ENCODE measurements around the gene SLX1A. TPM values are rescaled to one million over a fixed set of nuclear protein-coding genes. Genes with fewer than 3 reads are reported as not detected.
A peak's percentile ranks its signal among the peaks of the same experiment; 100 is the strongest.
"Not testable (repeated sequence)": the region's sequence is repeated elsewhere in the genome, so short reads cannot be mapped to it uniquely, and the experiment has no call there.

Gene SLX1A
- total RNA-seq, 2 experiments from 2014 or later = 116 to 129 TPM

DNA sequence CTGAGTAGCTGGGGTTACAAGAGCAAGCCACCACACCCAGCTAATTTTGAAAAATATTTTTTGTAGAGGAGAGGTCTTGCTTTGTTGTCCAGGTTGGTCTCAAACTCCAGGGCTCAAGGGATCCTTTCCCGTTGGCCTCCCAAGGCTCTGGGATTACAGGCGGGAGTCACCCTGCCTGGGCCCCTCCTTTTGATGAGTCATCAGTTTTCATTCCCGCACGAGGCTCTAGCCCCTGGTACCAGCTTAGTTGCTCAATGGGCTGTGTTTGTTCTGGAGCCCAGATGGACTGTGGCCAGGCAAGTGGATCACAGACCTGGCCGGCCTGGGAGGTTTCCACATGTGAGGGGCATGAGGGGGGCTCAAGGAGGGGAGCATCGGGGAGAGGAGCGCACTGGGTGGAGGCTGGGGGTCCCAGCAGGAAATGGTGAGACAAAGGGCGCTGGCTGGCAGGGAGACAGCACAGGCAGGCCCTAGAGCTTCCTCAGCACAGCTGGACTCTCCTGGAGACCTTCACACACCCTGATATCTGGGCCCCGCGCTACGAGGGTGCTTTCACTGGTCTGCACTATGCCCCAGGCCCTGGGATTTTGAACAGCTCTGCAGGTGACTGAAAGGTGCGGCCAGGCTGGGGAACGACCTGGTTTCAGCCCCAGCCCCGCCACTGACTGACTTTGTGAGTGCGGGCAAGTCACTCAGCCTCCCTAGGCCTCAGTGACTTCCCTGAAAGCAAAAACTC lies 6.1 kb downstream of the SLX1A start:
- H3K27ac Mint-ChIP-seq; H3K4me1 Mint-ChIP-seq (ENCODE audit: low read depth); H3K36me3 Mint-ChIP-seq (ENCODE audit: low read depth); H3K4me3 Mint-ChIP-seq; H3K9me3 Mint-ChIP-seq; H3K27me3 Mint-ChIP-seq; DNase-seq; intact Hi-C loops (cut with micrococcal nuclease); POLR2A ChIA-PET; ATAC-seq; CTCF ChIA-PET: not testable (repeated sequence)

DNA sequence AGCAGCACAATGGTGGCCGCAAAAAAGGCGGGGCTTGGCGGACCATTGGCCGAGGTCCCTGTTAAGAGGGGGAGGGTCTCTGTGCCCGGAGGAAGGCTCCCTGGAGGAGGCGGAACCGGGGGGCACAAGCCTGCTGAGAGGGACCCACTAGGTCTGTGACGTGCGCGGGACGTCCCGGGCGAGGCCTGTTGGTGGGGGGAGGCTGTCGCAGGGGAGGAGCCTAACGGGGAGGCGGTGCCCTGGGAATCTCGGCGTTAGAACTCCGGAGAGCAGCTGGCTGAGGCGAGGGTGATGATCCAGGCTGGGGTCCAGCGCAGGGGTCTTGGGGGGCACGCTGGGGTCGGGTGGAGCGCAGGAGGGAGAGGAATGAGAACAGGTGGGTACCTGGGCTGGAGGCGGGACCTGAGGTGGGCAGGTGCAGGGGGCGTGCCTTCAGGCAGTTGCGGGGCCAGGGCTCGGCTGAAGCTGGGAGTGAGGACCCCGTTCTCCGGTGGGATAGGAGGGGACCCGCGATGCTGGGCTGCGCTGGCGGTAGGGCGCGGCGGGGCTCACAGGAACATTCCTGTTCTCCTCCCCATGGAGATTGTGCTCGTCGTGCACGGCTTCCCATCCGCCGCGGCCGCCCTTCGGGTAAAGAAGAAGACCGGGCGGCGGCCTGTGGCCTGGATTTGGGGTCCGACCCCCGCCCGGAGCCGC lies 12.0 kb downstream of the SLX1A start:
- H3K9me3 Mint-ChIP-seq; POLR2A ChIA-PET; H3K4me1 Mint-ChIP-seq (ENCODE audit: low read depth); H3K4me3 Mint-ChIP-seq; H3K36me3 Mint-ChIP-seq (ENCODE audit: low read depth); intact Hi-C loops (cut with micrococcal nuclease); H3K27me3 Mint-ChIP-seq; CTCF ChIA-PET; H3K27ac Mint-ChIP-seq: not testable (repeated sequence)
- DNase-seq (peak; percentile 1), ATAC-seq (peak; percentile 66)

DNA sequence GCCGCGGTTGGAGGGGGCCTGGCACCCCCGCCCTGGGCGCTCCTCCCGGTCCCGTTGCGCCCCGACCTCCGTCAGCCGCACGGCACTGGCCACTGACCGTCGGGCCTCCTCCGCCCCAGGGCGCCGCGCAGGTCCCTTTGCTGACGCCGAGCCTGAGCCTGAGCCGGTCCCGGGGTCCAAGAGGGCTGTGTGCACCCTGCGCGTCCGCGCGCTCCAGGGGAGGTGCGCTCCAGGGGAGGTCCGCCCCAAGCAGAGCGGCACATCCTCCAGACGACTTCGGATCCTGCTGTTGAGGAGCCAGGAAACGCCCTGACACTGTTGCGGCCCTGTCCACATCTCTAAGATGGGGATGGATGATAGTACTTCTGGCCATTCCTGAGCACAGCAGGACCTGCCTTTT lies 12.6 kb downstream of the SLX1A start:
- H3K4me1 Mint-ChIP-seq (ENCODE audit: low read depth); DNase-seq; H3K9me3 Mint-ChIP-seq; CTCF ChIA-PET; POLR2A ChIA-PET; H3K27ac Mint-ChIP-seq; H3K36me3 Mint-ChIP-seq (ENCODE audit: low read depth); intact Hi-C loops (cut with micrococcal nuclease); H3K27me3 Mint-ChIP-seq; H3K4me3 Mint-ChIP-seq: not testable (repeated sequence)
- ATAC-seq = peak; percentile 60

DNA sequence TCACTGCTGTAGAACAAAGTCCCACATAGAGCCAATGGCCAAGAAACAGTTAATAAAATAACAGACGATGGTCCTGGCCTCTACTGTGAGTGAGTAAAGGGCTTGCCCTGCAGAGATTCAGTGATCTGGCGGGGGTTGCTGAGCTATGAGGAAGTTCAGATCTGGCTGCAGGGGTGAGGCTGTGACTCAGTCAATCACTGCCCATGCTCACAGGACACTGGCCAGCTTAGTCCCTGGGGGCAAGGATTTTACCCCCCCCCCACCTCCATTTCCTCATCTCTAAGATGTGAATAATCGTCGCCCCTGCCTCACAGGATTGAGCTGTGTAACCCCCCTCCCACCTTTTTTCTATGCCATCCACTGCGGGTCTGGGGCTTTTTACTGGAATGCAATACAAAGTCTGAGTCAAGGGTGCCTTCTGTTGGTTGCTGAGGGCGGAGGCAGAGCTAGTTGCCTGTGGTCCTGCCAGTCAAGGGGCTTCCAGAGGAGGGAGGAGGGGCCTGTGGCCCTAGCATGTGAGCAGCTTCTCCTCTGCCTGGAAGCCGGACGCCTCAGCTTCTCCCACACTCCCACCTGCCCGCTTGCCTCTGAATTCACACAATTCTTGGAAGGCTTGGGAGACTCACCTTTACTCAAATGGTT lies 13.5 kb downstream of the SLX1A start:
- ATAC-seq = peak; percentile 54
- CTCF ChIA-PET; POLR2A ChIA-PET; intact Hi-C loops (cut with micrococcal nuclease); H3K9me3 Mint-ChIP-seq; H3K4me3 Mint-ChIP-seq; H3K36me3 Mint-ChIP-seq (ENCODE audit: low read depth); H3K27me3 Mint-ChIP-seq; H3K4me1 Mint-ChIP-seq (ENCODE audit: low read depth); H3K27ac Mint-ChIP-seq: not testable (repeated sequence)
- peak; percentile 4 for DNase-seq

DNA sequence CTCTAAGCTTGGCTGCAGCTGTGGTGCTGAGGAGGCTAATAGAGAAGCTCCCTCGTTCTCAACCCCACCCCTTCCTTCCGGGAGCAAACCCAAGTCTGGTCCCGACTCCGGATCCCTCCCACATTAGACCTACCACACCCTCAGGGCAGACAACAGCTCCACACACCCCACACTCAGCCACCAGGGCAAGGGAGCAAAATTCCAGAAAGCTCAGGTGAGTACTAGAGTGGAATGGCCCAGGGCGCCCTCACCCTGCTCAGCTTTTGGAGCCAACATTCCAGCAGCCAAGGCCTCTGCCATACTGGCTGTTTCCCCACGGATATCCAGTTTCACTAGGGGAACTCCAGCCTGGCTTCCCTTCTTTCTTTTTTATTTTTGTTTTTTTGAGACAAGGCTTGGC lies 15.4 kb downstream of the SLX1A start:
- POLR2A ChIA-PET, H3K9me3 Mint-ChIP-seq, ATAC-seq: not testable (repeated sequence)

DNA sequence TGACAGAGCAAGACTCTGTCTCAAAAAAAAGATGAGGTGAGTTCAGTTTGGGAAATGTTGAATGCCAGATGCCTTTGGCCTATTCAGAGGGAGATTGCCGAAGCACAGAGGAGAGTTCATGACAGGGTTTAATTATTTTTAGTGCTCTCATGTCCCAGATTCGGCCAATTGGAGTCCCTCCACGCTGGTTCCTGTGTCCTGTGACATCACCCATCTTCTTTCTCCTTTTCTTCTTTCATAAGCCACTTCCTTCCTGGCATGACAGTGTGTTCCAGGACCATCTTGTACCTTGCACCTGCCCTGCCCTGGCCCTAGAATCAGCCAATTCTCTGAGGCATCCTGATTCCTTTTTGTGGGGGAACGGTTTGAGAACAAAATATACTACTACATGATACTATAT lies 17.7 kb downstream of the SLX1A start:
- H3K4me3 Mint-ChIP-seq; H3K9me3 Mint-ChIP-seq; H3K27ac Mint-ChIP-seq; H3K27me3 Mint-ChIP-seq; H3K36me3 Mint-ChIP-seq (ENCODE audit: low read depth); intact Hi-C loops (cut with micrococcal nuclease); DNase-seq; CTCF ChIA-PET; POLR2A ChIA-PET; H3K4me1 Mint-ChIP-seq (ENCODE audit: low read depth): not testable (repeated sequence)
- ATAC-seq = peak; percentile 63

More for the DNA sequence above, 15.4 kb downstream of the SLX1A start:
- H3K4me3 Mint-ChIP-seq; H3K27ac Mint-ChIP-seq; DNase-seq; H3K27me3 Mint-ChIP-seq; H3K4me1 Mint-ChIP-seq (ENCODE audit: low read depth); intact Hi-C loops (cut with micrococcal nuclease); CTCF ChIA-PET; H3K36me3 Mint-ChIP-seq (ENCODE audit: low read depth): not testable (repeated sequence)

DNA sequence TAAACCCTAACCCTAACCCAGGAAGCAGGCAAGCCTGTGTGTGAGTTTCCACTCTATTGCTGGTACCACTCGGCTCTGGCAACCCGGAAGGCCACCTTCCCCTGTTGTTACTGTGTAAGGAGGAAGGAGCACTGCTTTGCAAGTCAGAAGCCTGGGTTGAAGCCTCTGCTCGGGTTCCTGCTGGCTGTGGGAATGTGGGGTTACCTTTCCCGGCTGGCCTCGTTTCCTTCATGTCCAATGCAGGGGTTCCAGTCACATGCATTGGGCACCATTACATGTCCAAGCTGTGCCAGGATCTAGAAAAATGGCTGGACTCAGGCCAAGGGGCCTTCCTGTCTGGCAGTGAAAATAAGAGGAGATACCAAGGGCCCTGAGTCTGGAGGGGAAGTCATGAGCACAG lies 23.4 kb downstream of the SLX1A start:
- H3K36me3 Mint-ChIP-seq (ENCODE audit: low read depth); H3K4me3 Mint-ChIP-seq; H3K9me3 Mint-ChIP-seq; POLR2A ChIA-PET; H3K4me1 Mint-ChIP-seq (ENCODE audit: low read depth); intact Hi-C loops (cut with micrococcal nuclease); ATAC-seq; H3K27me3 Mint-ChIP-seq; H3K27ac Mint-ChIP-seq; CTCF ChIA-PET; DNase-seq: not testable (repeated sequence)

Other genes starting within 250 kb of the SLX1A start
- gene TMEM219, start 231.8 kb upstream of the SLX1A start, total RNA-seq = 10 to 100 TPM; 31.9 to 34.9 TPM
- gene TAOK2, start 220.0 kb upstream of the SLX1A start, total RNA-seq = 10 to 100 TPM; 25.0 to 25.9 TPM
- gene HIRIP3, start 198.3 kb upstream of the SLX1A start, total RNA-seq = 10 to 100 TPM; 35.2 to 36.4 TPM
- 10 to 100 TPM; 75.9 to 79.1 TPM for gene INO80E, start 197.6 kb upstream of the SLX1A start, total RNA-seq
- gene DOC2A, start 182.8 kb upstream of the SLX1A start, total RNA-seq = 1 to 10 TPM in 1 of 2 experiments, under 1 TPM in 1; 0.68 to 1.8 TPM
- gene C16orf92, start 170.7 kb upstream of the SLX1A start, total RNA-seq = not detected
- gene TLCD3B, start 162.6 kb upstream of the SLX1A start, total RNA-seq = 1 to 10 TPM; 3.5 to 3.6 TPM
- gene ALDOA, start 128.1 kb upstream of the SLX1A start, total RNA-seq = 1,000 to 10,000 TPM; 3,042 to 3,081 TPM
- 100 to 1,000 TPM; 116 to 121 TPM for gene PPP4C, start 117.9 kb upstream of the SLX1A start, total RNA-seq
- 1 to 10 TPM; 2.5 TPM for gene TBX6, start 102.0 kb upstream of the SLX1A start, total RNA-seq
- gene YPEL3, start 97.7 kb upstream of the SLX1A start, total RNA-seq = 10 to 100 TPM; 17.7 to 19.5 TPM
- 1 to 10 TPM; 4.5 to 5.7 TPM for gene GDPD3, start 80.3 kb upstream of the SLX1A start, total RNA-seq
- gene MAPK3, start 70.7 kb upstream of the SLX1A start, total RNA-seq = 10 to 100 TPM; 57.6 to 60.1 TPM
- 1,000 to 10,000 TPM; 1,130 to 1,151 TPM for gene CORO1A, start 10.3 kb upstream of the SLX1A start, total RNA-seq
- gene BOLA2B, start 209 bp upstream of the SLX1A start, total RNA-seq = 100 to 1,000 TPM; 248 to 254 TPM
- 10 to 100 TPM; 14.8 to 18.0 TPM for gene SULT1A3, start 5.4 kb downstream of the SLX1A start, total RNA-seq
- 10 to 100 TPM; 14.7 to 20.7 TPM for gene NPIPB13, start 54.6 kb downstream of the SLX1A start, total RNA-seq
- gene CD2BP2, start 161.4 kb downstream of the SLX1A start, total RNA-seq = 10 to 100 TPM; 43.8 to 44.5 TPM
- gene TBC1D10B, start 176.6 kb downstream of the SLX1A start, total RNA-seq = 10 to 100 TPM; 39.7 to 41.3 TPM
- gene MYL11, start 180.9 kb downstream of the SLX1A start, total RNA-seq = 1 to 10 TPM in 1 of 2 experiments, under 1 TPM in 1; 0.87 to 1.2 TPM
- gene SEPTIN1, start 188.7 kb downstream of the SLX1A start, total RNA-seq = 100 to 1,000 TPM; 163 to 169 TPM
- gene ZNF48, start 201.5 kb downstream of the SLX1A start, total RNA-seq = 10 to 100 TPM; 10.4 to 10.9 TPM
- gene ZNF771, start 213.7 kb downstream of the SLX1A start, total RNA-seq = 1 to 10 TPM; 5.4 to 6.6 TPM
- 100 to 1,000 TPM in 1 of 2 experiments, 10 to 100 TPM in 1; 98.4 to 105 TPM for gene DCTPP1, start 236.2 kb downstream of the SLX1A start, total RNA-seq

Measured in activated CD8-positive, alpha-beta T cell treated with anti-CD3 and anti-CD28 coated beads for 36 hours (primary cell).